ENCODE measurements around the gene TENM3.

TENM3 gene

GRCh38 chr4:182679533-182679932 is 436.3 kb downstream of the TENM3 start:
- no peak for TF ChIP-seq CTCF (IDR thresholded peaks at IDR 0.05)
- peaks cover 44% of the 10 kb centered on the region for H3K36me3 Mint-ChIP-seq (ENCODE audit: low read depth)
- H3K4me1 Mint-ChIP-seq = peaks cover 17% of the 10 kb centered on the region
- no peaks in the 10 kb centered on the region for H3K9me3 Mint-ChIP-seq
- H3K27ac Mint-ChIP-seq = no peak overlapping the region
- H3K27me3 Mint-ChIP-seq (ENCODE audit: low read depth, poor library complexity) = no peaks in the 10 kb centered on the region
- H3K4me3 Mint-ChIP-seq = no peak overlapping the region
- DNase-seq = no peak

- Mint-ChIP-seq H3K9me3 (no peaks in the 10 kb centered on the region), H3K27ac (peak overlapping the region; percentile 83), H3K4me1 (peaks cover 17% of the 10 kb centered on the region), H3K36me3 (ENCODE audit: low read depth) (peaks cover 44% of the 10 kb centered on the region), H3K4me3 (no peak overlapping the region), H3K27me3 (ENCODE audit: low read depth, poor library complexity) (no peaks in the 10 kb centered on the region)
- DNase-seq = peak; percentile 7
- TF ChIP-seq CTCF (IDR thresholded peaks at IDR 0.05) = no peak
These were observed 437.0 kb downstream of the TENM3 start for GRCh38 chr4:182680234-182680653.

- no peaks in the 10 kb centered on the region for H3K9me3 Mint-ChIP-seq
- H3K4me3 Mint-ChIP-seq = no peak overlapping the region
- TF ChIP-seq CTCF (IDR thresholded peaks at IDR 0.05) = no peak
- H3K4me1 Mint-ChIP-seq = peaks cover 21% of the 10 kb centered on the region
- peak overlapping the region; percentile 11 for H3K27ac Mint-ChIP-seq
- no peaks in the 10 kb centered on the region for H3K27me3 Mint-ChIP-seq (ENCODE audit: low read depth, poor library complexity)
- peaks cover 40% of the 10 kb centered on the region for H3K36me3 Mint-ChIP-seq (ENCODE audit: low read depth)
- DNase-seq = no peak
These were observed 440.5 kb downstream of the TENM3 start for GRCh38 chr4:182683661-182684060.

GRCh38 chr4:182684796-182685195 is 441.6 kb downstream of the TENM3 start:
- H3K9me3 Mint-ChIP-seq = no peaks in the 10 kb centered on the region
- H3K4me1 Mint-ChIP-seq = peaks cover 15% of the 10 kb centered on the region
- DNase-seq = no peak
- TF ChIP-seq CTCF (IDR thresholded peaks at IDR 0.05) = no peak
- no peak overlapping the region for H3K4me3 Mint-ChIP-seq
- H3K36me3 Mint-ChIP-seq (ENCODE audit: low read depth) = peaks cover 49% of the 10 kb centered on the region
- no peak overlapping the region for H3K27ac Mint-ChIP-seq
- H3K27me3 Mint-ChIP-seq (ENCODE audit: low read depth, poor library complexity) = no peaks in the 10 kb centered on the region

- Mint-ChIP-seq H3K4me3 (no peak overlapping the region), H3K27me3 (ENCODE audit: low read depth, poor library complexity) (no peaks in the 10 kb centered on the region), H3K9me3 (peaks cover 4% of the 10 kb centered on the region), H3K36me3 (ENCODE audit: low read depth) (peaks cover 39% of the 10 kb centered on the region), H3K4me1 (peaks cover 11% of the 10 kb centered on the region), H3K27ac (peak overlapping the region; percentile 80)
- peak; percentile 13 for DNase-seq
- no peak for TF ChIP-seq CTCF (IDR thresholded peaks at IDR 0.05)
These were observed 444.9 kb downstream of the TENM3 start for GRCh38 chr4:182688081-182688480.

- peaks cover 4% of the 10 kb centered on the region for H3K9me3 Mint-ChIP-seq
- no peak overlapping the region for H3K27ac Mint-ChIP-seq
- peaks cover 50% of the 10 kb centered on the region for H3K36me3 Mint-ChIP-seq (ENCODE audit: low read depth)
- H3K4me1 Mint-ChIP-seq = peaks cover 7% of the 10 kb centered on the region
- DNase-seq = no peak
- H3K4me3 Mint-ChIP-seq = no peak overlapping the region
- no peak for TF ChIP-seq CTCF (IDR thresholded peaks at IDR 0.05)
- no peaks in the 10 kb centered on the region for H3K27me3 Mint-ChIP-seq (ENCODE audit: low read depth, poor library complexity)
These were observed 451.3 kb downstream of the TENM3 start for GRCh38 chr4:182694551-182694950.
